GM12878 (cell line): Measurements from ENCODE around the gene C16orf74. TPM values are rescaled to one million over a fixed set of nuclear protein-coding genes. Genes with fewer than 3 reads are reported as not detected.
A peak's percentile ranks its signal among the peaks of the same experiment; 100 is the strongest.

Experiments used
- ATAC-seq: fragments of 200-7000 bp; cut with Tn5 transposase; 3 replicates; pipeline ENCODE4 v1.9.1; 2020; ENCODE audit warnings: mild to moderate bottlenecking, moderate library complexity
- BruUV-seq: library from RNA; stranded (reverse); fragments of 400-500 nt; replicated peaks from 2 replicates; lab custom pipeline; 2021; lab: Mats Ljungman, UMichigan
- CTCF ChIA-PET: fragments of 300-600 bp; sonication (Branson Sonifier 250); formaldehyde crosslinking; extraction: SDS; loops from one replicate; lab custom pipeline; 2021; ENCODE audit warnings: inconsistent platforms; lab: Yijun Ruan, JAX
- POLR2A ChIA-PET: fragments of 350-600 bp; formaldehyde crosslinking; extraction: SDS; loops from one replicate; lab custom pipeline; 2021; ENCODE audit warnings: inconsistent platforms; lab: Charles Lee
- RAD21 ChIA-PET: fragments of 300-600 bp; sonication (Branson Sonifier 250); formaldehyde crosslinking; loops from one replicate; lab custom pipeline; 2023; ENCODE audit warnings: antibody characterized with exemption; ENCODE audit not compliant: unreplicated experiment; lab: Charles Lee
- SMC1A ChIA-PET: fragments of 300-600 bp; sonication (Branson Sonifier 250); formaldehyde crosslinking; loops from one replicate; lab custom pipeline; 2023; ENCODE audit not compliant: unreplicated experiment, uncharacterized antibody; lab: Charles Lee
- DNase-seq: peaks from one replicate; pipeline ENCODE4 v3.0.0-alpha.2; 2011; ENCODE audit warnings: low read depth, low spot score
- FAIRE-seq: peaks from 3 replicates; lab custom pipeline; 2011; peaks lifted over from hg19 to GRCh38; lab: Jason Lieb, UNC
- H2AFZ ChIP-seq: 2 replicates; pipeline ENCODE4 v1.6.0; 2011; ENCODE audit warnings: low read depth, low read length, control low read depth; ENCODE audit not compliant: control insufficient read depth
- H3K27ac ChIP-seq: 2 replicates; pipeline ENCODE4 v1.5.1; 2011; ENCODE audit warnings: control low read depth; ENCODE audit not compliant: control insufficient read depth, insufficient read depth
- H3K27me3 ChIP-seq, 2 experiments: replicated peaks in 1 of 2; 2 replicates each; pipeline versions ENCODE4 v1.6.0 to v1.6.1; 2011; ENCODE audit warnings: low read length in 1 of 2; ENCODE audit not compliant: control insufficient read depth in 2 of 2, insufficient read depth in 2 of 2
- H3K36me3 ChIP-seq, 2 experiments: 2 replicates each; pipeline ENCODE4 v1.5.1; 2011; ENCODE audit warnings: low read length in 1 of 2; ENCODE audit not compliant: control insufficient read depth in 2 of 2, insufficient read depth in 2 of 2
- H3K4me1 ChIP-seq: 2 replicates; pipeline ENCODE4 v1.6.1; 2011; ENCODE audit warnings: mild to moderate bottlenecking, low read length, moderate library complexity, mixed read lengths; ENCODE audit not compliant: control insufficient read depth, insufficient read depth
- H3K4me2 ChIP-seq: 2 replicates; pipeline ENCODE4 v1.6.0; 2011; ENCODE audit warnings: control low read depth; ENCODE audit not compliant: control insufficient read depth, insufficient read depth
- H3K4me3 ChIP-seq: fragments of 200-600 bp; sonication (generic); 2 replicates; pipeline ENCODE4 v1.5.1; 2016
- H3K79me2 ChIP-seq: 2 replicates; pipeline ENCODE4 v1.6.0; 2011; ENCODE audit warnings: low read length; ENCODE audit not compliant: control insufficient read depth, insufficient read depth
- H3K9ac ChIP-seq: 2 replicates; pipeline ENCODE4 v1.8.0; 2011; ENCODE audit warnings: low read length, control low read depth, mixed read lengths; ENCODE audit not compliant: control insufficient read depth, insufficient read depth
- H3K9me3 ChIP-seq: replicated peaks from 3 replicates; pipeline ENCODE4 v1.5.1; 2011; ENCODE audit warnings: mild to moderate bottlenecking, low read length; ENCODE audit not compliant: control insufficient read depth, insufficient read depth
- H4K20me1 ChIP-seq: 2 replicates; pipeline ENCODE4 v1.6.0; 2011; ENCODE audit not compliant: control insufficient read depth, insufficient read depth
- ESRRA ChIP-seq: IDR thresholded peaks from 2 replicates; pipeline ENCODE4 v1.6.1; 2012; ENCODE audit warnings: mild to moderate bottlenecking, low read length, improper control_type of control experiment
- HSF1 ChIP-seq: fragments of 150-350 bp; IDR thresholded peaks from 2 replicates; pipeline ENCODE4 v1.6.1; 2014; ENCODE audit warnings: mild to moderate bottlenecking, low read depth, low read length
- NFYB ChIP-seq: IDR thresholded peaks from 2 replicates; pipeline ENCODE4 v1.6.1; 2011; ENCODE audit warnings: low read depth, mild to moderate bottlenecking, low read length, improper control_type of control experiment, moderate library complexity; ENCODE audit not compliant: insufficient read depth
- PBX3 ChIP-seq: IDR thresholded peaks from 2 replicates; pipeline ENCODE4 v1.6.1; 2011; ENCODE audit warnings: mild to moderate bottlenecking, low read depth, low read length, moderate library complexity; ENCODE audit not compliant: insufficient replicate concordance
- RAD51 ChIP-seq: fragments of 450-650 bp; IDR thresholded peaks from 2 replicates; pipeline ENCODE4 v1.6.1; 2016; ENCODE audit warnings: moderate library complexity, mild to moderate bottlenecking, inconsistent platforms
- SMC3 ChIP-seq: IDR thresholded peaks from 2 replicates; pipeline ENCODE4 v1.6.1; 2011; ENCODE audit warnings: low read length, improper control_type of control experiment, borderline replicate concordance
- SRF ChIP-seq, 2 experiments: IDR thresholded peaks; 2 replicates each; pipeline ENCODE4 v1.6.1; 2011; ENCODE audit warnings: low read depth in 2 of 2, low read length in 2 of 2, mild to moderate bottlenecking in 1 of 2, moderate library complexity in 1 of 2
- USF1 ChIP-seq: IDR thresholded peaks from 2 replicates; pipeline ENCODE4 v1.6.1; 2011; ENCODE audit warnings: borderline replicate concordance, low read depth, mild to moderate bottlenecking, moderate library complexity, mixed read lengths, low read length; ENCODE audit not compliant: insufficient read depth; ENCODE audit errors: extremely low read length
- WRNIP1 ChIP-seq: IDR thresholded peaks from 2 replicates; pipeline ENCODE4 v1.6.1; 2011; ENCODE audit warnings: low read depth, low read length, improper control_type of control experiment, borderline replicate concordance
- ZNF217 ChIP-seq: fragments of 450-650 bp; IDR thresholded peaks from 2 replicates; pipeline ENCODE4 v1.6.1; 2017; ENCODE audit warnings: antibody characterized with exemption, mild to moderate bottlenecking
- ZNF622 ChIP-seq: fragments of 450-650 bp; IDR thresholded peaks from 2 replicates; pipeline ENCODE4 v1.6.1; 2017; ENCODE audit warnings: mild to moderate bottlenecking, inconsistent platforms
- ZSCAN29 ChIP-seq: fragments of 450-650 bp; IDR thresholded peaks from 2 replicates; pipeline ENCODE4 v1.6.1; 2017; ENCODE audit warnings: mild to moderate bottlenecking, moderate library complexity
- WGBS: methylation state at CpG from one replicate; pipeline ENCODE4 v1.1.6; 2016; ENCODE audit warnings: low lambda C conversion rate; ENCODE audit not compliant: insufficient replicate concordance, insufficient coverage; ENCODE audit errors: missing lambda C conversion rate; 5-methylcytosine and 5-hydroxymethylcytosine counted together
- in situ Hi-C: fragments of 300-500 bp; cut with MboI; formaldehyde crosslinking; loops from 9 replicates; pipeline ENCODE4 v1.14.3; 2018; ENCODE audit warnings: mixed read lengths
- intact Hi-C: fragments of 100-400 bp; cut with micrococcal nuclease; formaldehyde crosslinking; loops from one replicate; pipeline ENCODE4 v1.14.2; 2022; ENCODE audit not compliant: unreplicated experiment
- polyA plus RNA-seq, 11 experiments: library from polyadenylated mRNA; depleted of rRNA in 4 of 11; unstranded in 6 of 11; stranded (reverse) in 5 of 11; fragments of >200 nt; fragmentation: Nextera tagmentation in 4 of 11; fragmentation: Illumina TruSeq in 1 of 11; extraction: Ambion mirVana in 4 of 11; extraction: Trizol in 1 of 11; gene quantifications; 1 replicate in 1 of 11; 2 replicates in 10 of 11; pipeline versions ENCODE4 v1.2.1 to v1.2.3, GENCODE V29; 2011 to 2016; ENCODE audit warnings: inconsistent platforms in 2 of 11, missing spikeins in 2 of 11, low read depth in 1 of 11
- total RNA-seq, 4 experiments: library from RNA; depleted of rRNA in 3 of 4; stranded (reverse); fragments of >200 nt in 3 of 4; fragmentation: Illumina TruSeq in 1 of 4; extraction: Trizol in 1 of 4; gene quantifications; 2 replicates each; pipeline versions ENCODE4 v1.2.1 to v1.2.3, GENCODE V29; 2013 to 2021
- TF ChIP-seq, protein P1 (sequence below): fragments of 450-650 bp; IDR thresholded peaks from 2 replicates; pipeline ENCODE4 v1.6.1; 2016; ENCODE audit warnings: mild to moderate bottlenecking

C16orf74 gene
- total and polyA plus RNA-seq, 10 of the 15 experiments (the other 5 are each of a cell fraction or from before 2014, with no cell fraction given): 0.23 to 20.1 (median 6.8) TPM

DNA sequence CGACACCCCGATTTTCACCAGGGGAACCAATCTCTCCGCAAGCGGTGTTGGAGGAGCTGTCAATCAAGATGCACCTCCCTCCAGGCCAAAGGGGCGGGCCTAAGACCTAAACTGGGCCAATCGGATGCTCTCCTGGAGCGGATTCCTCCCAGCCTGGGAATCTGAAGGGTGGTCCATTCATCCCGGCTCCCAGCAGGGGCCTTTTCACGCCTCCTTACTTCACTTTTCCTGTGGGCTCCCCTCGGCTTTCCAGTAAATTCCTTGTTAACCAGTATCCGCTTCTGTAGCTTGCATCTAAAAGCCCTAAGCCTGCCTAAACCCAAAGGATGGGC lies 17.1 kb downstream of the C16orf74 start:
- WGBS: 75% methylated on average over 11 of the region's 11 CpGs
- no peak overlapping the region for H3K27ac ChIP-seq
- no peaks in the 10 kb centered on the region; the same call in 1 of the 2 replicates for H4K20me1 ChIP-seq
- peaks cover 15% of the 10 kb centered on the region for H3K4me1 ChIP-seq
- intact Hi-C loops: loop anchor here (2.0 kb wide), 1 partner anchor 23 kb away; no protein-coding TSS in a partner anchor
- POLR2A ChIA-PET: no interaction called here
- DNase-seq (no peak), ATAC-seq (no peak), FAIRE-seq (no peak)
- TF ChIP-seq ESRRA: no peak
- TF ChIP-seq WRNIP1: no peak
- TF ChIP-seq ZNF622: no peak
- no peak for TF ChIP-seq ZNF217
- peak; percentile 77 for TF ChIP-seq PBX3
- TF ChIP-seq, protein P1, sequence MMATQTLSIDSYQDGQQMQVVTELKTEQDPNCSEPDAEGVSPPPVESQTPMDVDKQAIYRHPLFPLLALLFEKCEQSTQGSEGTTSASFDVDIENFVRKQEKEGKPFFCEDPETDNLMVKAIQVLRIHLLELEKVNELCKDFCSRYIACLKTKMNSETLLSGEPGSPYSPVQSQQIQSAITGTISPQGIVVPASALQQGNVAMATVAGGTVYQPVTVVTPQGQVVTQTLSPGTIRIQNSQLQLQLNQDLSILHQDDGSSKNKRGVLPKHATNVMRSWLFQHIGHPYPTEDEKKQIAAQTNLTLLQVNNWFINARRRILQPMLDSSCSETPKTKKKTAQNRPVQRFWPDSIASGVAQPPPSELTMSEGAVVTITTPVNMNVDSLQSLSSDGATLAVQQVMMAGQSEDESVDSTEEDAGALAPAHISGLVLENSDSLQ: peak; percentile 74
- TF ChIP-seq SMC3: no peak
- TF ChIP-seq USF1: no peak
- no peak for TF ChIP-seq SRF (IDR thresholded peaks at IDR 0.05; ENCODE audit: low read depth in 2 of 2, low read length in 2 of 2)
- TF ChIP-seq ZSCAN29: no peak
- TF ChIP-seq RAD51: no peak
- no peak for TF ChIP-seq HSF1
- 0 out of 2 replicates have a peak, but pooled peaks have one; percentile 12 for TF ChIP-seq NFYB
- RAD21 ChIA-PET: no interaction called here
- no peaks in the 10 kb centered on the region for H3K79me2 ChIP-seq
- H3K4me2 ChIP-seq: no peak overlapping the region
- SMC1A ChIA-PET: no interaction called here
- CTCF ChIA-PET: no interaction called here
- in situ Hi-C loops: no loop called here
- H2AFZ ChIP-seq: no peak overlapping the region
- no peak overlapping the region for H3K4me3 ChIP-seq
- H3K9ac ChIP-seq: no peak overlapping the region
- H3K27me3 ChIP-seq: no peaks in the 10 kb centered on the region
- BruUV-seq: no TSS peak
- H3K9me3 ChIP-seq: no peaks in the 10 kb centered on the region; the same call in 2 of the 3 replicates
- H3K36me3 ChIP-seq: no peaks in the 10 kb centered on the region
